Right lobe of liver (tissue), 6 donors: Measurements from ENCODE around the gene INTS13. TPM values are rescaled to one million over a fixed set of nuclear protein-coding genes. Genes with fewer than 3 reads are reported as not detected.
A peak's percentile ranks its signal among the peaks of the same experiment; 100 is the strongest.
"Not testable (repeated sequence)": the region's sequence is repeated elsewhere in the genome, so short reads cannot be mapped to it uniquely, and the experiment has no call there.

ENCODE experiments used
- ATAC-seq, 4 donors: fragments of 200-7000 bp; cut with Tn5 transposase; one replicate each; pipeline ENCODE4 v1.9.1; 2020; ENCODE audit warnings: mild to moderate bottlenecking in 4 of 4, moderate library complexity in 4 of 4
- DNase-seq, 3 donors: peaks; one replicate each; pipeline ENCODE4 v3.0.0-alpha.2; 2020
- H3K27ac ChIP-seq, 3 donors: fragments of 200-600 bp; one replicate each; pipeline ENCODE4 v1.8.0; 2022
- H3K27me3 ChIP-seq, 2 donors: fragments of 200-600 bp; one replicate each; pipeline ENCODE4 v1.8.0; 2022
- H3K36me3 ChIP-seq, 4 donors: fragments of 200-600 bp; sonication (generic) in 1 of 4; one replicate each; pipeline versions ENCODE4 v1.5.1 to v1.8.0; 2017 to 2022; ENCODE audit warnings: control low read depth in 1 of 4
- H3K4me1 ChIP-seq, 4 donors: fragments of 200-600 bp; sonication (generic) in 1 of 4; one replicate each; pipeline versions ENCODE4 v1.5.1 to v1.8.0; 2017 to 2022; ENCODE audit warnings: control low read depth in 1 of 4
- H3K4me3 ChIP-seq, 3 donors: fragments of 200-600 bp; one replicate each; pipeline ENCODE4 v1.8.0; 2022
- H3K9me3 ChIP-seq, 4 donors: fragments of 200-600 bp; sonication (generic) in 1 of 4; one replicate each; pipeline versions ENCODE4 v1.5.1 to v1.8.0; 2017 to 2022; ENCODE audit warnings: control low read depth in 1 of 4
- POLR2A ChIP-seq: fragments of 450-650 bp; IDR thresholded peaks from one replicate; pipeline ENCODE4 v1.6.1; 2017; ENCODE audit warnings: antibody characterized with exemption, mild to moderate bottlenecking
- WGBS: methylation state at CpG from one replicate; pipeline ENCODE4 v1.1.6; 2018; ENCODE audit warnings: low coverage, low lambda C conversion rate; ENCODE audit not compliant: insufficient coverage; ENCODE audit errors: missing lambda C conversion rate; 5-methylcytosine and 5-hydroxymethylcytosine counted together
- intact Hi-C, 2 donors: fragments of 100-400 bp; cut with DNase I; formaldehyde crosslinking; loops; one replicate each; pipeline versions ENCODE4 v1.11.2 to v1.14.1; 2022
- total RNA-seq, 6 experiments: library from RNA; depleted of rRNA in 2 of 6; stranded (reverse); fragments of >200 nt in 2 of 6; fragmentation: NEBNext Ultra II Directional in 3 of 6; extraction: Animal tissue kit (Norgen Biotek cat#: 25700) in 3 of 6; gene quantifications; one replicate each; pipeline versions ENCODE4 v1.1.0 to v1.2.4, GENCODE V29; 2016 to 2023
- TF ChIP-seq, protein P1 (sequence below), 4 donors: fragments of 200-600 bp in 3 of 4; fragments of 450-650 bp in 1 of 4; IDR thresholded peaks; one replicate each; pipeline versions ENCODE4 v1.5.1 to v1.8.0; 2016 to 2022; ENCODE audit warnings: antibody characterized with exemption in 4 of 4, mild to moderate bottlenecking in 2 of 4
- donor health status: DM: no; HTN: yes; CAD: no.
- donor health status: DM: no; HTN: no; CAD: no.
- donor health status: DM: no; HTN: no; CAD: no.
- donor health status: DM: no; HTN: yes; CAD: no.
- donor health status: DM: no; HTN: yes; CAD: no.

The INTS13 gene
- total RNA-seq, 6 experiments from 2014 or later = 6.2 to 17.2 (median 9.1) TPM

DNA sequence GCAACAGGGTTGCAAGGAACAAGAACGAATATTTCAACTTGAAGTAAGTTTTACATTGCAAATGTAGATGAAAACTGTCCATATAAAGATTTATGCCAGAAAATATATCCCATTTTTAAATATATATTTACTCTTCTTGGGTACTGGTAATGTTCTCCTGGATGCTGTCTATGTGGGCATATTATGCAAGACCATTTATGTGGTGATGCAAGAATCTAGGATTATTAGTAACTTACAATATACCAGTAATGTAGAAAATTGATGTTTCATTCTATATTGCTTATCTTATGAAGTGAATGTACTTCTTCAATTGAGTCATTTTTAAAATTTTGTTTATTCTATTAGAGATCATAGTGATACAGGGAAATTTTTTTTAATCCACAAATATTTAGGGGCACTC is 25.6 kb upstream of the INTS13 start:
- H3K4me1 ChIP-seq = no peaks in the 10 kb centered on the region
- peaks cover 0 to 7% (median 0%) of the 10 kb centered on the region in 4 donors for H3K36me3 ChIP-seq
- no peaks in the 10 kb centered on the region for H3K27me3 ChIP-seq
- WGBS = 94% methylated on average over 1 of the region's 1 CpG
- no peak overlapping the region for H3K27ac ChIP-seq
- no peaks in the 10 kb centered on the region for H3K9me3 ChIP-seq
- TF ChIP-seq, protein P1, sequence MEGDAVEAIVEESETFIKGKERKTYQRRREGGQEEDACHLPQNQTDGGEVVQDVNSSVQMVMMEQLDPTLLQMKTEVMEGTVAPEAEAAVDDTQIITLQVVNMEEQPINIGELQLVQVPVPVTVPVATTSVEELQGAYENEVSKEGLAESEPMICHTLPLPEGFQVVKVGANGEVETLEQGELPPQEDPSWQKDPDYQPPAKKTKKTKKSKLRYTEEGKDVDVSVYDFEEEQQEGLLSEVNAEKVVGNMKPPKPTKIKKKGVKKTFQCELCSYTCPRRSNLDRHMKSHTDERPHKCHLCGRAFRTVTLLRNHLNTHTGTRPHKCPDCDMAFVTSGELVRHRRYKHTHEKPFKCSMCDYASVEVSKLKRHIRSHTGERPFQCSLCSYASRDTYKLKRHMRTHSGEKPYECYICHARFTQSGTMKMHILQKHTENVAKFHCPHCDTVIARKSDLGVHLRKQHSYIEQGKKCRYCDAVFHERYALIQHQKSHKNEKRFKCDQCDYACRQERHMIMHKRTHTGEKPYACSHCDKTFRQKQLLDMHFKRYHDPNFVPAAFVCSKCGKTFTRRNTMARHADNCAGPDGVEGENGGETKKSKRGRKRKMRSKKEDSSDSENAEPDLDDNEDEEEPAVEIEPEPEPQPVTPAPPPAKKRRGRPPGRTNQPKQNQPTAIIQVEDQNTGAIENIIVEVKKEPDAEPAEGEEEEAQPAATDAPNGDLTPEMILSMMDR (IDR thresholded peaks at IDR 0.05) = no peak
- no peak for TF ChIP-seq POLR2A
- ATAC-seq (no peak), DNase-seq (no peak)
- no peak overlapping the region for H3K4me3 ChIP-seq
- intact Hi-C loops = no loop called here

DNA sequence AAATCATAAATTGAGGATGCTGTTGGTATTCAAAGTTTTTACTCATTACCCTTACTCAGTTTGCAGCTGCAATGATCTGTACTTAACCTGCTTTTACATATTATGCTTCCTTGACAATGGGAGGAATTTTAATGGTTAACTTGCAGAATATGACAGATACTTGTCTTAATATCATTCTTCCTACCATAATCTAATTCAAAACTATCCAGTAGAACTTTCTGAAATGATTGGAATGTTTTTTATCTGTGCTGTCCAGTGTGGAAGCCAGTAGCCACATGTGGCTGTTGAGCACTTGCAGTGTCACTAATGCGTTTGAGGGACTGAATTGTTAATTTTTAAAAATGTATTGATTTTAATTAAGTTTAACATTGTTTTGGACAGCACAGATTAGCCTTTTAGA is 24.0 kb upstream of the INTS13 start:
- no peak for ATAC-seq
- no peak for DNase-seq
- no peak overlapping the region for H3K4me3 ChIP-seq
- TF ChIP-seq POLR2A = no peak
- TF ChIP-seq, protein P1 (IDR thresholded peaks at IDR 0.05) = no peak
- intact Hi-C loops = no loop called here
- WGBS = 44% methylated on average over 1 of the region's 1 CpG
- no peak overlapping the region for H3K27ac ChIP-seq
- no peaks in the 10 kb centered on the region for H3K27me3 ChIP-seq
- H3K9me3 ChIP-seq = no peaks in the 10 kb centered on the region
- H3K4me1 ChIP-seq = no peaks in the 10 kb centered on the region
- peaks cover 4 to 16% (median 12%) of the 10 kb centered on the region in 4 donors for H3K36me3 ChIP-seq

DNA sequence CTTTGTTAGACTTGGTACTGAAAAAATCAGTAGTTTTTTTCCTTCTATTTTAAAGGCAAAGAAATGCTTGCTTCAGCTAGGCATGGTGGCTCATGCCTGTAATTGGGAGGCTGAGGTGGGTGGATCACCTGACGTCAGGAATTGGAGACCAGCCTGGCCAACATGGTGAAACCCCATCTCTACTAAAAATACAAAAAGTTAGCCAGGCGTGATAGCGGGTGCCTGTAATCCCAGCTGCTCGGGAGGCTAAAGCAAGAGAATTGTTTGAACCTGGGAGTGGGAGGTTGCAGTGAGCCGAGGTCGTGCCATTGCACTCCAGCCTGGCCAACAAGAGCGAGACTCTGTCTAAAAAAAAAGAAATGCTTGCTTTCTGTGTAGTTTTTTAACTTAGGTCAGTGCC is 23.6 kb upstream of the INTS13 start:
- intact Hi-C loops, H3K27me3 ChIP-seq, H3K27ac ChIP-seq, H3K9me3 ChIP-seq, ATAC-seq, H3K4me3 ChIP-seq, DNase-seq, H3K4me1 ChIP-seq: not testable (repeated sequence)
- WGBS = 96% methylated on average over 7 of the region's 7 CpGs
- H3K36me3 ChIP-seq = peaks cover 4 to 20% (median 15%) of the 10 kb centered on the region in 4 donors

DNA sequence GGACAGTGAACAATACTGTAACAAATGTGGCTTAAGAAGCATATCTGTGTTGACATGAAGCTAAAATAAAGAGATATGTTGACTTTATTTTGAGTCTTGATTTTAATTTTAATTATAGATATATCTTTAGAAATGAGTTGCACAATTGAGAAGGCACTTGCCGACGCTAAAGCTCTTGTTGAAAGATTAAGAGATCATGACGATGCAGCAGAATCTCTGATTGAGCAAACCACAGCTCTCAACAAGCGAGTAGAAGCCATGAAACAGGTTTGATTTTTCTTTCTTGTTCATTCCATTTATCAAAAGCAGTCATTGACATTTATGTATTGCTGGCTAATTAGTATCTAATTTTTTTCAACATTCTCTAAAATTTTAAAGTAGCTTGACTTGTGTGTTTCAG is 16.2 kb upstream of the INTS13 start:
- no peak for TF ChIP-seq POLR2A
- TF ChIP-seq, protein P1 (IDR thresholded peaks at IDR 0.05) = no peak
- Histone ChIP-seq H3K36me3 (peaks cover 4 to 19% (median 12%) of the 10 kb centered on the region in 4 donors), H3K27me3 (no peaks in the 10 kb centered on the region), H3K4me1 (peaks cover 0 to 8% (median 0%) of the 10 kb centered on the region in 4 donors), H3K9me3 (no peaks in the 10 kb centered on the region), H3K27ac (no peak overlapping the region), H3K4me3 (no peak overlapping the region)
- ATAC-seq (peak in 1 of 4 donors; percentile 32), DNase-seq (no peak)
- intact Hi-C loops = no loop called here
- 40% methylated on average over 4 of the region's 4 CpGs for WGBS

DNA sequence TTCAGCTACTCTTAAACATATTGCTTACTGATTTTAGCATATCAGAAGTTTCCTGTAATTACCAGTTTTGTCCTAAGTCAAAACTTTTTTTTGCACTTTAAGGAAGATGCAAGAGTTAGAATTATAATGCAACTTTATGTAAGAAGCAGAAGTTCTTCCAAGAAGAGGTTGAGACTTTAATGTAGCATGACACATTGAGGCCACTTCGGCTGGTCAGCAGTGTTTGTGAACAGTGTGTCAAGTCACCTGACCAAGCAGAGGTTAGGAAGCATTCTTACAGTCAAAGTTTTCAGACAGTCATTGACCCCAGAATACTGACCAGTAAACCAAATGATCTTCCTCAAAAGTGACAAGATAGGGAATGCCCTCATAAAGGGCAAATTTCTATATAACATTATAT is 15.7 kb upstream of the INTS13 start:
- Histone ChIP-seq H3K4me1 (peaks cover 0 to 8% (median 0%) of the 10 kb centered on the region in 4 donors), H3K9me3 (no peaks in the 10 kb centered on the region), H3K27ac (peak overlapping the region in 1 of 3 donors; percentile 27), H3K27me3 (no peaks in the 10 kb centered on the region), H3K4me3 (no peak overlapping the region), H3K36me3 (peaks cover 4 to 19% (median 12%) of the 10 kb centered on the region in 4 donors)
- 6% methylated on average over 1 of the region's 1 CpG for WGBS
- TF ChIP-seq, protein P1 (IDR thresholded peaks at IDR 0.05) = no peak
- no peak for TF ChIP-seq POLR2A
- peak; percentile 88 to 98 (median 94) for ATAC-seq
- no peak for DNase-seq
- intact Hi-C loops = no loop called here
